ENCODE data around the gene IRF7.

GRCh38 chr11:635945-636510 is 20.3 kb upstream of the IRF7 start:
- TF ChIP-seq, protein P1, sequence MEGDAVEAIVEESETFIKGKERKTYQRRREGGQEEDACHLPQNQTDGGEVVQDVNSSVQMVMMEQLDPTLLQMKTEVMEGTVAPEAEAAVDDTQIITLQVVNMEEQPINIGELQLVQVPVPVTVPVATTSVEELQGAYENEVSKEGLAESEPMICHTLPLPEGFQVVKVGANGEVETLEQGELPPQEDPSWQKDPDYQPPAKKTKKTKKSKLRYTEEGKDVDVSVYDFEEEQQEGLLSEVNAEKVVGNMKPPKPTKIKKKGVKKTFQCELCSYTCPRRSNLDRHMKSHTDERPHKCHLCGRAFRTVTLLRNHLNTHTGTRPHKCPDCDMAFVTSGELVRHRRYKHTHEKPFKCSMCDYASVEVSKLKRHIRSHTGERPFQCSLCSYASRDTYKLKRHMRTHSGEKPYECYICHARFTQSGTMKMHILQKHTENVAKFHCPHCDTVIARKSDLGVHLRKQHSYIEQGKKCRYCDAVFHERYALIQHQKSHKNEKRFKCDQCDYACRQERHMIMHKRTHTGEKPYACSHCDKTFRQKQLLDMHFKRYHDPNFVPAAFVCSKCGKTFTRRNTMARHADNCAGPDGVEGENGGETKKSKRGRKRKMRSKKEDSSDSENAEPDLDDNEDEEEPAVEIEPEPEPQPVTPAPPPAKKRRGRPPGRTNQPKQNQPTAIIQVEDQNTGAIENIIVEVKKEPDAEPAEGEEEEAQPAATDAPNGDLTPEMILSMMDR (conservative IDR thresholded peaks at IDR 0.05; ENCODE audit: low read depth, low read length): no peak
- TF ChIP-seq EZH2 (IDR thresholded peaks at IDR 0.05; ENCODE audit: low read length, unreplicated experiment): no peak
